MM.1S (cell line): ENCODE data around the gene TM9SF4.

Experiments
- DNase-seq: peaks from one replicate; pipeline ENCODE4 v3.0.0-alpha.2; 2015
- H2AFZ ChIP-seq: fragments of 300-600 bp; sonication (generic); 2 replicates; pipeline ENCODE4 v1.6.0; 2016; ENCODE audit warnings: antibody characterized with exemption, low read length
- H3F3A ChIP-seq: fragments of 300-600 bp; sonication (generic); 2 replicates; pipeline ENCODE4 v1.6.1; 2016; ENCODE audit warnings: mild to moderate bottlenecking, antibody characterized with exemption, low read length, moderate library complexity, mixed read lengths; ENCODE audit not compliant: insufficient read depth
- H3K27ac ChIP-seq: fragments of 300-600 bp; sonication (generic); 2 replicates; pipeline ENCODE4 v1.5.1; 2016; ENCODE audit warnings: mild to moderate bottlenecking, low read length
- H3K27me3 ChIP-seq: fragments of 300-600 bp; sonication (generic); replicated peaks from 2 replicates; pipeline ENCODE4 v1.6.0; 2016; ENCODE audit warnings: low read length; ENCODE audit not compliant: insufficient read depth
- H3K36me3 ChIP-seq: fragments of 300-600 bp; sonication (generic); replicated peaks from 2 replicates; pipeline ENCODE4 v1.6.1; 2016; ENCODE audit warnings: mild to moderate bottlenecking, low read length, mixed read lengths; ENCODE audit not compliant: insufficient read depth
- H3K4me1 ChIP-seq: fragments of 300-600 bp; sonication (generic); 2 replicates; pipeline ENCODE4 v1.6.1; 2016; ENCODE audit warnings: low read length, mixed read lengths
- H3K4me2 ChIP-seq: fragments of 300-600 bp; sonication (generic); 2 replicates; pipeline ENCODE4 v1.6.0; 2016; ENCODE audit warnings: low read depth, low read length
- H3K4me3 ChIP-seq: fragments of 300-600 bp; sonication (generic); 2 replicates; pipeline ENCODE4 v1.5.1; 2016; ENCODE audit warnings: low read length, mixed read lengths
- H3K79me2 ChIP-seq: fragments of 300-600 bp; sonication (generic); 2 replicates; pipeline ENCODE4 v1.6.1; 2016; ENCODE audit warnings: mixed run types, low read length, mixed read lengths
- H3K9ac ChIP-seq: fragments of 300-600 bp; sonication (generic); 2 replicates; pipeline ENCODE4 v1.6.1; 2016; ENCODE audit warnings: low read length, mixed read lengths
- H3K9me2 ChIP-seq: fragments of 300-600 bp; sonication (generic); replicated peaks from 2 replicates; pipeline ENCODE4 v1.6.1; 2016; ENCODE audit warnings: mild to moderate bottlenecking, low read length, mixed read lengths; ENCODE audit not compliant: insufficient read depth
- H3K9me3 ChIP-seq: fragments of 300-600 bp; sonication (generic); replicated peaks from 2 replicates; pipeline ENCODE4 v1.6.1; 2016; ENCODE audit warnings: mild to moderate bottlenecking, low read length, mixed read lengths; ENCODE audit not compliant: insufficient read depth
- H4K20me1 ChIP-seq: fragments of 300-600 bp; sonication (generic); 2 replicates; pipeline ENCODE4 v1.6.1; 2016; ENCODE audit warnings: mild to moderate bottlenecking, low read length, moderate library complexity, mixed read lengths; ENCODE audit not compliant: insufficient read depth
- CTCF ChIP-seq: fragments of 300-600 bp; sonication (generic); IDR thresholded peaks from 2 replicates; pipeline ENCODE4 v1.5.1; 2016; ENCODE audit warnings: antibody characterized with exemption, low read length, mixed read lengths
- EZH2 ChIP-seq: fragments of 300-600 bp; sonication (generic); optimal IDR thresholded peaks from 2 replicates; pipeline ENCODE3; 2017; ENCODE audit warnings: low read depth, mild to moderate bottlenecking, antibody characterized with exemption, low read length, mixed read lengths
- EZH2phosphoT487 ChIP-seq: fragments of 300-600 bp; sonication (generic); IDR thresholded peaks from 2 replicates; pipeline ENCODE4 v1.6.1; 2018; ENCODE audit warnings: antibody characterized with exemption, low read length

Gene TM9SF4

DNA sequence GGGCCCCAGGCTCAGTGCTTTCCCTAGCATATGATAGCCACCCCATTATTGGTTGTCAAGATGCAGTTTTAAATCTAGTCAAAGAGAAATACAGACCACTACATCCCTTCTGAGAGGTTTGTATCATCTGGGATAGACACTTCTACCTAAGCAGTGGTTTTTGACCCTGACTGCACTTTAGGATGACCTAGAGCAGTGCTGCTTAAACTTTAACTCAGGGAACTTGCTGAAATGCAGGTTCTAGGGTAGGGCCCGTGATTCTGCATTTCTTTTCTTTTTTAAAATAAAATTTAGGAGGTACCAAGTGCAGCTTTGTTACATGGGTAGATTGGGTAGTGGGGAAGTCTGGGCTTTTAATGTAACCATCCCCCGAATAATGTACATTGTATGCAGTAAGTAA is 18.7 kb downstream of the TM9SF4 start:
- Histone ChIP-seq H3K79me2 (peaks cover 80% of the 10 kb centered on the region), H4K20me1 (0 out of 2 replicates have a peak, but pooled peaks cover 4% of the 10 kb centered on the region)
- DNase-seq, result no peak

GRCh38 chr20:32129863-32130262 is 20.3 kb downstream of the TM9SF4 start:
- peaks cover 24% of the 10 kb centered on the region for H3K4me1 ChIP-seq
- no peak overlapping the region for H3K9ac ChIP-seq
- no peaks in the 10 kb centered on the region for H3K9me3 ChIP-seq
- H3K9me2 ChIP-seq, result no peaks in the 10 kb centered on the region
- TF ChIP-seq EZH2, result no peak
- no peak for TF ChIP-seq EZH2phosphoT487
- no peak for TF ChIP-seq CTCF
- no peaks in the 10 kb centered on the region for H3K27me3 ChIP-seq
- H3K36me3 ChIP-seq, result no peaks in the 10 kb centered on the region
- H3K79me2 ChIP-seq, result peaks cover 81% of the 10 kb centered on the region
- H4K20me1 ChIP-seq, result 0 out of 2 replicates have a peak, but pooled peaks cover 4% of the 10 kb centered on the region
- no peak overlapping the region for H3K4me3 ChIP-seq
- H2AFZ ChIP-seq, result no peak overlapping the region
- DNase-seq, result no peak
- H3K27ac ChIP-seq, result no peak overlapping the region
- H3K4me2 ChIP-seq, result no peak overlapping the region
- H3F3A ChIP-seq, result peaks cover 12% of the 10 kb centered on the region; the same call in 1 of the 2 replicates

More for the DNA sequence above, 18.7 kb downstream of the TM9SF4 start:
- Histone ChIP-seq H3K9me2 (no peaks in the 10 kb centered on the region), H3F3A (peaks cover 8% of the 10 kb centered on the region; the same call in 1 of the 2 replicates), H3K4me2 (no peak overlapping the region), H3K27ac (no peak overlapping the region), H2AFZ (no peak overlapping the region), H3K27me3 (no peaks in the 10 kb centered on the region), H3K4me1 (peaks cover 19% of the 10 kb centered on the region), H3K4me3 (no peak overlapping the region), H3K9me3 (no peaks in the 10 kb centered on the region), H3K9ac (no peak overlapping the region), H3K36me3 (no peaks in the 10 kb centered on the region)
- TF ChIP-seq CTCF, result no peak
- TF ChIP-seq EZH2phosphoT487, result no peak
- TF ChIP-seq EZH2, result no peak

- no peaks in the 10 kb centered on the region for H3K9me2 ChIP-seq
- no peak overlapping the region for H3K9ac ChIP-seq
- H3K4me2 ChIP-seq, result no peak overlapping the region
- no peaks in the 10 kb centered on the region for H3K36me3 ChIP-seq
- peaks cover 12% of the 10 kb centered on the region; the same call in 1 of the 2 replicates for H3F3A ChIP-seq
- TF ChIP-seq EZH2 (no peak), EZH2phosphoT487 (no peak), CTCF (no peak)
- no peaks in the 10 kb centered on the region for H3K27me3 ChIP-seq
- no peak overlapping the region for H2AFZ ChIP-seq
- H3K27ac ChIP-seq, result no peak overlapping the region
- no peaks in the 10 kb centered on the region for H3K9me3 ChIP-seq
- no peak for DNase-seq
- H3K4me1 ChIP-seq, result peaks cover 24% of the 10 kb centered on the region
- H3K4me3 ChIP-seq, result no peak overlapping the region
- peaks cover 80% of the 10 kb centered on the region for H3K79me2 ChIP-seq
- 0 out of 2 replicates have a peak, but pooled peaks cover 4% of the 10 kb centered on the region for H4K20me1 ChIP-seq
These were observed 20.8 kb downstream of the TM9SF4 start for GRCh38 chr20:32130352-32130751.
